GM12878 (cell line): Measurements from ENCODE around the gene MGME1. TPM values are rescaled to one million over a fixed set of nuclear protein-coding genes. Genes with fewer than 3 reads are reported as not detected.

Experiments used
- ATAC-seq: fragments of 200-7000 bp; cut with Tn5 transposase; 3 replicates; pipeline ENCODE4 v1.9.1; 2020; ENCODE audit warnings: mild to moderate bottlenecking, moderate library complexity
- BruUV-seq: library from RNA; stranded (reverse); fragments of 400-500 nt; replicated peaks from 2 replicates; lab custom pipeline; 2021; lab: Mats Ljungman, UMichigan
- CTCF ChIA-PET: fragments of 300-600 bp; sonication (Branson Sonifier 250); formaldehyde crosslinking; extraction: SDS; loops from one replicate; lab custom pipeline; 2021; ENCODE audit warnings: inconsistent platforms; lab: Yijun Ruan, JAX
- POLR2A ChIA-PET: fragments of 350-600 bp; formaldehyde crosslinking; extraction: SDS; loops from one replicate; lab custom pipeline; 2021; ENCODE audit warnings: inconsistent platforms; lab: Charles Lee
- RAD21 ChIA-PET: fragments of 300-600 bp; sonication (Branson Sonifier 250); formaldehyde crosslinking; loops from one replicate; lab custom pipeline; 2023; ENCODE audit warnings: antibody characterized with exemption; ENCODE audit not compliant: unreplicated experiment; lab: Charles Lee
- SMC1A ChIA-PET: fragments of 300-600 bp; sonication (Branson Sonifier 250); formaldehyde crosslinking; loops from one replicate; lab custom pipeline; 2023; ENCODE audit not compliant: unreplicated experiment, uncharacterized antibody; lab: Charles Lee
- DNase-seq: peaks from one replicate; pipeline ENCODE4 v3.0.0-alpha.2; 2011; ENCODE audit warnings: low read depth, low spot score
- FAIRE-seq: peaks from 3 replicates; lab custom pipeline; 2011; peaks lifted over from hg19 to GRCh38; lab: Jason Lieb, UNC
- H2AFZ ChIP-seq: 2 replicates; pipeline ENCODE4 v1.6.0; 2011; ENCODE audit warnings: low read depth, low read length, control low read depth; ENCODE audit not compliant: control insufficient read depth
- H3K27ac ChIP-seq: 2 replicates; pipeline ENCODE4 v1.5.1; 2011; ENCODE audit warnings: control low read depth; ENCODE audit not compliant: control insufficient read depth, insufficient read depth
- H3K27me3 ChIP-seq, 2 experiments: replicated peaks in 1 of 2; 2 replicates each; pipeline versions ENCODE4 v1.6.0 to v1.6.1; 2011; ENCODE audit warnings: low read length in 1 of 2; ENCODE audit not compliant: control insufficient read depth in 2 of 2, insufficient read depth in 2 of 2
- H3K36me3 ChIP-seq, 2 experiments: 2 replicates each; pipeline ENCODE4 v1.5.1; 2011; ENCODE audit warnings: low read length in 1 of 2; ENCODE audit not compliant: control insufficient read depth in 2 of 2, insufficient read depth in 2 of 2
- H3K4me1 ChIP-seq: 2 replicates; pipeline ENCODE4 v1.6.1; 2011; ENCODE audit warnings: mild to moderate bottlenecking, low read length, moderate library complexity, mixed read lengths; ENCODE audit not compliant: control insufficient read depth, insufficient read depth
- H3K4me2 ChIP-seq: 2 replicates; pipeline ENCODE4 v1.6.0; 2011; ENCODE audit warnings: control low read depth; ENCODE audit not compliant: control insufficient read depth, insufficient read depth
- H3K4me3 ChIP-seq: fragments of 200-600 bp; sonication (generic); 2 replicates; pipeline ENCODE4 v1.5.1; 2016
- H3K79me2 ChIP-seq: 2 replicates; pipeline ENCODE4 v1.6.0; 2011; ENCODE audit warnings: low read length; ENCODE audit not compliant: control insufficient read depth, insufficient read depth
- H3K9ac ChIP-seq: 2 replicates; pipeline ENCODE4 v1.8.0; 2011; ENCODE audit warnings: low read length, control low read depth, mixed read lengths; ENCODE audit not compliant: control insufficient read depth, insufficient read depth
- H3K9me3 ChIP-seq: replicated peaks from 3 replicates; pipeline ENCODE4 v1.5.1; 2011; ENCODE audit warnings: mild to moderate bottlenecking, low read length; ENCODE audit not compliant: control insufficient read depth, insufficient read depth
- H4K20me1 ChIP-seq: 2 replicates; pipeline ENCODE4 v1.6.0; 2011; ENCODE audit not compliant: control insufficient read depth, insufficient read depth
- ESRRA ChIP-seq: IDR thresholded peaks from 2 replicates; pipeline ENCODE4 v1.6.1; 2012; ENCODE audit warnings: mild to moderate bottlenecking, low read length, improper control_type of control experiment
- JUND ChIP-seq: IDR thresholded peaks from 2 replicates; pipeline ENCODE4 v1.6.1; 2012; ENCODE audit warnings: low read depth, mild to moderate bottlenecking, low read length, improper control_type of control experiment, moderate library complexity
- MLLT1 ChIP-seq: fragments of 450-650 bp; IDR thresholded peaks from 2 replicates; pipeline ENCODE4 v1.6.1; 2016; ENCODE audit warnings: mild to moderate bottlenecking
- MYC ChIP-seq: IDR thresholded peaks from 2 replicates; pipeline ENCODE4 v1.6.1; 2011; ENCODE audit warnings: mild to moderate bottlenecking, low read length, moderate library complexity, inconsistent platforms; ENCODE audit not compliant: insufficient read depth, insufficient replicate concordance, insufficient read length, severe bottlenecking
- WRNIP1 ChIP-seq: IDR thresholded peaks from 2 replicates; pipeline ENCODE4 v1.6.1; 2011; ENCODE audit warnings: low read depth, low read length, improper control_type of control experiment, borderline replicate concordance
- WGBS: methylation state at CpG from one replicate; pipeline ENCODE4 v1.1.6; 2016; ENCODE audit warnings: low lambda C conversion rate; ENCODE audit not compliant: insufficient replicate concordance, insufficient coverage; ENCODE audit errors: missing lambda C conversion rate; 5-methylcytosine and 5-hydroxymethylcytosine counted together
- in situ Hi-C: fragments of 300-500 bp; cut with MboI; formaldehyde crosslinking; loops from 9 replicates; pipeline ENCODE4 v1.14.3; 2018; ENCODE audit warnings: mixed read lengths
- intact Hi-C: fragments of 100-400 bp; cut with micrococcal nuclease; formaldehyde crosslinking; loops from one replicate; pipeline ENCODE4 v1.14.2; 2022; ENCODE audit not compliant: unreplicated experiment
- polyA plus RNA-seq, 11 experiments: library from polyadenylated mRNA; depleted of rRNA in 4 of 11; unstranded in 6 of 11; stranded (reverse) in 5 of 11; fragments of >200 nt; fragmentation: Nextera tagmentation in 4 of 11; fragmentation: Illumina TruSeq in 1 of 11; extraction: Ambion mirVana in 4 of 11; extraction: Trizol in 1 of 11; gene quantifications; 1 replicate in 1 of 11; 2 replicates in 10 of 11; pipeline versions ENCODE4 v1.2.1 to v1.2.3, GENCODE V29; 2011 to 2016; ENCODE audit warnings: inconsistent platforms in 2 of 11, missing spikeins in 2 of 11, low read depth in 1 of 11
- total RNA-seq, 4 experiments: library from RNA; depleted of rRNA in 3 of 4; stranded (reverse); fragments of >200 nt in 3 of 4; fragmentation: Illumina TruSeq in 1 of 4; extraction: Trizol in 1 of 4; gene quantifications; 2 replicates each; pipeline versions ENCODE4 v1.2.1 to v1.2.3, GENCODE V29; 2013 to 2021

Gene MGME1
- total and polyA plus RNA-seq, 10 of the 15 experiments (the other 5 are each of a cell fraction or from before 2014, with no cell fraction given) = 13.4 to 44.8 (median 30.6) TPM

- no peaks in the 10 kb centered on the region for H4K20me1 ChIP-seq
- no peak overlapping the region for H2AFZ ChIP-seq
- POLR2A ChIA-PET = interaction anchor here (0.8 to 3.0 kb wide), 6 partner anchors 11 to 289 kb away, joined by 4 to 38 read pairs (median 5); partner anchors contain the start of gene RRBP1
- H3K4me3 ChIP-seq = peak overlapping the region; percentile 96
- H3K79me2 ChIP-seq = peaks cover 90% of the 10 kb centered on the region
- H3K27me3 ChIP-seq = no peaks in the 10 kb centered on the region
- CTCF ChIA-PET = interaction anchor here (0.6 to 7.4 kb wide), 12 partner anchors 9 to 369 kb away, joined by 3 to 88 read pairs (median 4); partner anchors contain the start of gene RRBP1
- H3K9ac ChIP-seq = peak overlapping the region; percentile 99
- ATAC-seq (no peak), DNase-seq (no peak), FAIRE-seq (no peak)
- intact Hi-C loops = no loop called here
- H3K27ac ChIP-seq = peak overlapping the region; percentile 98
- peaks cover 0 to 7% of the 10 kb centered on the region in 2 experiments; a peak in 1 of 4 replicates for H3K36me3 ChIP-seq
- H3K9me3 ChIP-seq = no peaks in the 10 kb centered on the region
- H3K4me2 ChIP-seq = peak overlapping the region; percentile 64
- in situ Hi-C loops = no loop called here
- WGBS = 1% methylated on average over 7 of the region's 7 CpGs
- SMC1A ChIA-PET = interaction anchor here (0.8 to 5.5 kb wide), 11 partner anchors 9 to 289 kb away, joined by 3 to 41 read pairs (median 5); partner anchors contain the start of gene RRBP1
- RAD21 ChIA-PET = interaction anchor here (0.8 to 5.3 kb wide), 12 partner anchors 9 to 74 kb away, joined by 3 to 31 read pairs (median 5); no protein-coding TSS in a partner anchor
- H3K4me1 ChIP-seq = no peaks in the 10 kb centered on the region; the same call in 1 of the 2 replicates
- no TSS peak for BruUV-seq
- TF ChIP-seq ESRRA (no peak), MYC (no peak), WRNIP1 (no peak), JUND (no peak), MLLT1 (0 out of 2 replicates have a peak, but pooled peaks have one; percentile 21)
These were observed 2.6 kb downstream of the MGME1 start for GRCh38 chr20:17971300-17972013.
